Epithelial cell of prostate (primary cell): ENCODE data around the gene RBBP9.
"Not testable (repeated sequence)": the region's sequence is repeated elsewhere in the genome, so short reads cannot be mapped to it uniquely, and the experiment has no call there.

ENCODE experiments used
- DNase-seq: peaks from one replicate; pipeline ENCODE4 v3.0.0-alpha.2; 2011; ENCODE audit warnings: low read depth, low spot score
- H3K27ac ChIP-seq: fragments of 450-650 bp; 2 replicates; pipeline ENCODE4 v1.5.1; 2017; ENCODE audit warnings: mild to moderate bottlenecking

Gene RBBP9

GRCh38 chr20:18506744-18507143, 9.7 kb upstream of the RBBP9 start:
- peak overlapping the region; percentile 96 for H3K27ac ChIP-seq
- DNase-seq = no peak

DNA sequence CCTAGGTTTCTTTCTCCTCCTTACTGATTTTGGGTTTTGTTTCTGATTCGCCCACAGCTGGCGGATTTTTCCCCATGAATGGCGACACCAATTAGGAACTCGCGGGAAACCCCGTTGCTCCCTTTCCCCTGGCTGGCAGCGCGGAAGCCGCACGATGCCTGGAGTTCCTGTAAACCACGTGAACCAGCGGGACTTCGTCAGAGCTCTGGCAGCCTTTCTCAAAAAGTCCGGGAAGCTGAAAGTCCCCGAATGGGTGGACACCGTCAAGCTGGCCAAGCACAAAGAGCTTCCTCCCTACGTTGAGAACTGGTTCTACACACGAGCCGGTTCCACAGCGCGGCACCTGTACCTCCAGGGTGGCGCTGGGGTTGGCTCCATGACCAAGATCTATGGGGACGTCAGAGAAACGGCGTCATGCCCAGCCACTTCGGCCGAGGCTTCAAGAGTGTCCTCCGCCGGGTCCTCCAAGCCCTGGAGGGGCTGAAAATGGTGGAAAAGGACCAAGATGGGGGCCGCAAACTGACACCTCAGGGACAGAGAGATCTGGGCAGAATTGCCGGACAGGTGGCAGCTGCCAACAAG, 7.5 kb upstream of the RBBP9 start:
- no peak for DNase-seq
- H3K27ac ChIP-seq = no peak overlapping the region

GRCh38 chr20:18501672-18502071, 4.6 kb upstream of the RBBP9 start:
- not testable (repeated sequence) for DNase-seq

GRCh38 chr20:18497603-18498002, 578 bp upstream of the RBBP9 start:
- DNase-seq = no peak
- no peak overlapping the region for H3K27ac ChIP-seq

More at GRCh38 chr20:18501672-18502071, 4.6 kb upstream of the RBBP9 start:
- not testable (repeated sequence) for H3K27ac ChIP-seq

- DNase-seq = no peak
- H3K27ac ChIP-seq = no peak overlapping the region
These were observed 983 bp downstream of the RBBP9 start for GRCh38 chr20:18496042-18496441.

DNA sequence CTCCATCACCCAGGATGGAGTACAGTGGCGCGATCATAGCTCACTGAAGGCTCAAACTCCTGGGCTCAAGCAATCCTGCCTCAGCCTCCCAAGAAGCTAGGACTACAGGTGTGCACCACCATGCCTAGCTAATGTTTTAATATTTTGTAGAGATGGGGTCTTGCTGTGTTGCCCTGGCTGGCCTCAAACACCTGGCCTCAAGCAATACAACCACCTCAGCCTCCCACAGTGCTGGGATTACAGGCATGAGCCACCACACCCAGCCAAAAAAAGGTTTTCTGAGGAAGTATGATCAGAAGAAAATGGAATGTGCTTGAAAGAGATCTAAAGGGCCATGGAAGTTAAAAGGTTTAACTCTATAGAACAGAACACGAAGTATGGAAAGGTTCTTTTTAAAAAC, 8.7 kb downstream of the RBBP9 start:
- no peak overlapping the region for H3K27ac ChIP-seq
- DNase-seq = no peak

- DNase-seq = no peak
- no peak overlapping the region for H3K27ac ChIP-seq
These were observed 15.4 kb downstream of the RBBP9 start for GRCh38 chr20:18481596-18481995.

- H3K27ac ChIP-seq = no peak overlapping the region
- no peak for DNase-seq
These were observed 19.2 kb downstream of the RBBP9 start for GRCh38 chr20:18477821-18478220.

- no peak for DNase-seq
These were observed 19.8 kb downstream of the RBBP9 start for GRCh38 chr20:18477218-18477617.

GRCh38 chr20:18466894-18467730, 29.9 kb downstream of the RBBP9 start, which contains the start of the genes DZANK1 and POLR3F:
Gene DZANK1, minus strand, starts transcription at chr20:18467030. Its CDS starts 1,672 bp downstream, at chr20:18465358.
Gene POLR3F, plus strand, starts transcription at chr20:18467390. Its CDS starts 117 bp downstream, at chr20:18467507.
- H3K27ac ChIP-seq = peak within 1 kb of the TSS; percentile 83
- DNase-seq = peak; percentile 81

More at GRCh38 chr20:18477218-18477617, 19.8 kb downstream of the RBBP9 start:
- no peak overlapping the region for H3K27ac ChIP-seq

DNA sequence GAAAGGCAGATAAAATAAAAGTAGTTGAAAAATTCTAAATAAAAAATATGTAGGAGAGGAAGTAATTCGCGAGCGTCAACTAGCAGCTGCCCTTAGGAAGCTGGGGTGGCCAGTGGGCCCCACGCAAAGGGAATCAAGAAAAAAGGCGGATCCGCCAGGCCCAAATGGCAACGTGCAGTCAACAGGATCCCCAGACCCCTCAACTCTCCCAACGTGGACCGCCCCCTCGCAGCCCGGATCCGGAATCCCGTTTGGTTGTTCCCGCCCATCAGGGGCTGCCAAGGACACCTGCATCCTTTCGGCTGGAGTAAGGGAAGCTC, 30.5 kb downstream of the RBBP9 start:
- DNase-seq = no peak
- H3K27ac ChIP-seq = peak overlapping the region; percentile 83

- H3K27ac ChIP-seq = no peak overlapping the region
- DNase-seq = no peak
These were observed 31.4 kb downstream of the RBBP9 start for GRCh38 chr20:18465536-18466200.

DNA sequence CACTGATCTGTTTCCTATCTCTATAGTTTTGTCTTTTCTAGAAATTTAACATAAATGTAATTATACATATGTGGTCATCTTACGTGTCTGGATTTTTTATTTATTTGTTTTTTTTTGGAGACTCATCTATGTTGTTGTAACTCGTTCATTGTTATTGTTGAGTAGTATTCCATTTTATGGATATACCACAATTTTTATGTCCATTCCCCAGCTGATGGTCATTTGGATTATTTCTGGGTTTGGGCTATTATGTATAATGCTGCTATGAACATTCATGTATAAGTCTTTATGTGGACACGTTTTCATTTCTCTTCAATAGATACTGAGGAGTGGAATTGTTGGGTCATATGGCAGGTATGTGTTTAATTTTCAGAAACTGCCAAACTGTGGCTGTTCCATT, 40.4 kb downstream of the RBBP9 start:
- no peak overlapping the region for H3K27ac ChIP-seq
- no peak for DNase-seq

DNA sequence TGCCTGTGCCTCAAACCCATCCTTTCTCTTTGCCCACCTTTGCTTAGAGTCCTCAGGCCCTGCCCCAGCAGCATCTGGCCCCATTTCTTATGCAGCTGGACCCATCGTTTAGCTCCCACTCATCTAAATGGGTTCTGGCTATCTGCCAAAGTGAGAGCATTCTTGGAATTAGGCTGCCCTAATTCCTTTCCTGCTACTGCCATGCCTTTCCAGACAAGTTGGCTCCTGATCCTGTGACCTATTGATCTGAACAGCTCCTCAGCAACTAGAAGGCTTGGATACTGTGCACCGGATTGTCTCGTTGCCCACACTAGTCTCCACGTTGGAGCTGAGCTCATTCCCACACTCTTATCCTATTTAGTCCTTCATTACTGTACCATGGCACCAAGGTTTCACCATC, 53.1 kb downstream of the RBBP9 start:
- H3K27ac ChIP-seq = no peak overlapping the region
- DNase-seq = no peak

GRCh38 chr20:18440403-18440802, 56.6 kb downstream of the RBBP9 start:
- H3K27ac ChIP-seq = no peak overlapping the region
- no peak for DNase-seq

- H3K27ac ChIP-seq = no peak overlapping the region
- DNase-seq = no peak
These were observed 60.2 kb downstream of the RBBP9 start for GRCh38 chr20:18436847-18437246.
